KG1 (cell line): Measurements from ENCODE around the gene CERS2.
"Not testable (repeated sequence)": the region's sequence is repeated elsewhere in the genome, so short reads cannot be mapped to it uniquely, and the experiment has no call there.

Experiments
- DNase-seq: peaks from one replicate; lab custom pipeline; 2025; lab: John Stamatoyannopoulos, UW

The CERS2 gene

DNA sequence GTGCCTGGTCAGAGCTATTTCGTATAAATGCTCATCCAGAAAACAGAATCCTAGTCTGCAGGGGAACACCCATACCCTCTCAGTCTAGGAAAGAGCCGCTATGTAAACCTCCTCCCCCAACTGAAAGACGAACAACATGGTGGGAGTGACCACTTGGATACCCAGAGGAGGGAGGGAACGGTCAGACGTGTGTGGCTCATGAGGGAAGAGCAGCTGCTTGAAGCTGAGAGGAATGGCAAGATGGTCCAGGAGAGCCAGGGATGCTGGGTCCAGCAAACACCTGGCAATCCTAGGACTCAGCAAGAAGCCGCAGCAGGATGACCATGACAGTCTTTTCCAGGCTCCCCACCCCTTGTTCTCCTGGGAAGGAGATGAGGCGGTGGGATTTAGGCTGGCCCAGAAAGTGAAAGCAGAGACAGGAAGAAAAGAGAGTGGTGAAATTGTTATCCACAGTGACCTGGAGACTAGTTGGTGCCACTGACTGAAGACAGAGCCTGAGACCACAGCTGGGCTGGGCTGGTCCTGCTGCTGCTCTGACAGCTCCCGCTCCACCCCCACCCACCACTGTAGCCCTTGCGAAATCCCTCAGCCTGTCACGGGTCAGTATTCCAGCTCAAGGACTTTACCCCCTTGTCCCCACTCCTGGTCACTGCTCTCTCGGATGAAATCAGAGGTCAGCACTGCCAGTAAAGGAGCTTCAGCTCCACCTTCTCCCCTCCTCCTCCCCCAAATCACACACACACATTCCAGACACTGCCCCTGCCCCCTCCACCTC is 3.6 kb downstream of the CERS2 start:
- no peak for DNase-seq

DNA sequence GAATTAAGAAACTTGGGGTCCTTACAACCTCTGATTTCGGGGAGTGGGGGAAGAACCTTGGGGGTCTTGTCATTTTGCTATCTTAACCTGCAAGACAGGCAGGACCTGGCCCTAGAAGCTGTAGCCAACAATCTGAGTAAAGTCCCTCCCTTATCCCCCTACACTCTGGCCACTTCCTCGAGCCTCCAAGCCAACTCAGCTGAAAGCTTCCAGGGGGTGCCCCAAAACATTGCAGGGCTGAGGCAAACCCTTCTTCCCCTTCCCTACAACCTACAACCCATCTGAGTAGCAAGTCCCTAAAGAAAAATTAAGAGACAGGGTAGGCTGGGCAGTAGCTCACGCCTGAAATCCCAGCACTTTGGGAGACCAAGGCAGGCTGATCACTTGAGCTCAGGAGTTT is 5.0 kb downstream of the CERS2 start:
- no peak for DNase-seq

DNA sequence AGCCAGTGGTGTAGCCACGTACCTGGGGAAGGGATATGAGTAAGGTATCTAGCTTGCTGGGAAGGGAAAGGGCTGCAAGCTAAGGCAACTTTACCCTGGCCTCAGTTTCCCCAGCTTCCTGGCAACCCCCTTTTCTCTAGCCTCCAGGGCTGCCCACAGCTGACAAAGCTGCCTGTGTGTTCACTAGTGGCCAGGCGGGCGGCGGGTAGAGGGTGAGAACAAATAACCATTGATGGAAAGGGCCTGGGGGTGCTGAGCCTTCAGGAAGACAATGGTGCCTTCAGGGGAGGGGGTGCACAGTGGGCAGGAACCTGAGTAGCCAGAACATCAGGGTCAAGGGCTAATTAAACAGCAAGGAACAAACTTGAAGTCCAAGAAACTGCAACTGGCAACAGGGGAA is 6.1 kb downstream of the CERS2 start:
- no peak for DNase-seq

DNA sequence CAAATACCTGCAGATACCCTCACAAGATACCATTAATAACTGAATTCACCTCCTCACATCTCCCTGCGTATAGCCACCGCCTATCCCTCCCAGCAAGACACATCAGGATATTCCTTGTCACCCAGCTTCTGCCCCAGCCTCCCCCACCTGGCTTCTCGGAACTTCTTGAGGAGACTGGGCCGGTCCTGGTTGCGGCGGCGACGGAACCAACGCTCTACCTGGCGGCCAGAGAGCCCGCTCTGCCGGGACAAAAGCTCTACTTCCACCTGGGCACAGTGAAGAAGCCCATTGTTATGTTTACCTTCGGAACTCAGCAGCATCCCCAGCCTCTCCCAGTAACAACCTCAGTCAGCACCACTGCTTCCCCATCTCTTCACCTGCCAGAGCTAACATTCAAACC is 6.7 kb downstream of the CERS2 start:
- no peak for DNase-seq

DNA sequence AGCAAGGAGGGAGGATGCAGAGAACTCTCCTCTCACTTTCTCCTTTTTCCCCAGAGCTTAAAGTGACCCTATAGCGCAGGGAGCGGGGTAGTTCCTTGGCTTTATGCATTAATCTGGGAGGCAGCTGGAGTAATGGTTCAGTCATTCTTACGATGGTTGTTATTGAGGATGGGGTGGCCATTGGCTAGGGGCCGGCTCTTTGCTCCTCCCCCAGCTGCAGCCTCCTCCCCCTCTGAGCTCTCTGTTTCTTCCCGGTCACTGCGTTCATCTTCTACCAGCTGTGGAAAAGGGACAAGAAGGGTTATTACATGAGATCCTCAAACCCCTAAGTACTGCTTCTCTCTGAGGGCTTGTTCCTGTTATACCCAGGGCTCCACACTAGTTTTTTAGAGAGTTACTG is 8.6 kb downstream of the CERS2 start:
- DNase-seq = no peak

DNA sequence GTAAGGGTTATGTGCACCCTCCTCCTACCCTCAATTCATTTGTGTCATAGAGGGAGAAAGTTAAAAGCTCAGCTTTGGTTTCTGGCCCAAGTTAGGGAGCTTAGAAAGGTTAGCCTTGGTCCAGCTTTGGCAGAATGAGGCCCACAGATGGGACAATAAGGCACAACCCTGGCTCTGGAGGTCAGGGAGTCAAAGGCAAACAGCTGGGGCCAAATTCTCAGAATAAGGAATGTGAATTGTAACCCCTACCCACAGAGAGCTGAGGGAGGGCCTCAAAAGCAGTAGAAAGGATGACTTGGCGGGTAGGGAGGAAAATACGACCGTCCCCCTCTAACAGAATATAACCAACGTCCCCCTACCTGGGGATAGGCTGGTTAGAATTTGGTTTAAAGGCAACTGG is 9.0 kb downstream of the CERS2 start:
- DNase-seq = no peak

DNA sequence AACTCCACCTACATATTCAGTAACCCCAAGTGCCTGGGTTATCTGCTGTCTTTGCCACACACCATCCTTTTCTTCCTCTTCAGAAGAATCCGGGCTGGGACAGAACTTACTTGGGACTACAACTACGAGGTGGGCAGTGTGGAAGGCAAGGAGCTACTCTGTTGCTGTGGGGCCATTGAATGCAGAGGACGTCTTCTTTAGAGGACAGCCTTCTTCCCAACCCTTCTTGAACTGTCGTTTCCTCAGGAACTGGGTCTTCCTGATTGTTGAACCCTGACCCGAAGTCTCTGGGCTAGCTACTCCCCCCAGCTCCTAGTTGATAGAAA is 10.5 kb downstream of the CERS2 start:
- DNase-seq = no peak

DNA sequence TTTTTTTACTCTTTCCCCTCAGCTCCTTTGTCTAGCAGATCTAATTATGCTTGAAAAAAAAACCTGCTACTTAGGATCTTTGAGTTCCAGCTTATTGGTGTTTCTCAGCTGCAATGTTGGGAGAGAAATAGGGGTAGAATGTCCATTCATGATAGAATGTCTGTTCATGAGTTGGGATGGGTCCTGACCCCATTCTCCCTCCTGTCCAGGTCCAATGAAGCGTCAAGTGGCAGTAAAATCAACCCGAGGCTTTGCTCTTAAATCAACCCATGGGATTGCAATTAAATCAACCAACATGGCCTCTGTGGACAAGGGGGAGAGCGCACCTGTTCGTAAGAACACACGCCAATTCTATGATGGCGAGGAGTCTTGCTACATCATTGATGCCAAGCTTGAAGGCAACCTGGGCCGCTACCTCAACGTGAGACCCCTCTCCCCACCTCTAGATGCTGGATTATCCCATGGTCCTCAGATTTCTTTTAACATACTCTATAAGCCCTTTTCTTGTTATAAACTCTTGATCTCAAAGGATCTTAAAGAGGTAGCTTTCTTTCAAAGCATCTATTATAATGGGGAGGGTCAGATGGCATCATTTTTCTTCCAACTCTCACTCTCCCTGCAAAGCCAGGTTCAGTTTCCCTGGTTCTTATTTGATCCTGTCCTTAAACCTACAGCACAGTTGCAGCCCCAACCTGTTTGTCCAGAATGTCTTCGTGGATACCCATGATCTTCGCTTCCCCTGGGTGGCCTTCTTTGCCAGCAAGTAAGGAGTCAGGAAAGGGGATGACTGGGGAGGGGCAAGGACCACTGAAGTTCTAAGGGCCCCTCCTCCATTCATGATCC is 11.1 kb downstream of the CERS2 start:
- DNase-seq = no peak

DNA sequence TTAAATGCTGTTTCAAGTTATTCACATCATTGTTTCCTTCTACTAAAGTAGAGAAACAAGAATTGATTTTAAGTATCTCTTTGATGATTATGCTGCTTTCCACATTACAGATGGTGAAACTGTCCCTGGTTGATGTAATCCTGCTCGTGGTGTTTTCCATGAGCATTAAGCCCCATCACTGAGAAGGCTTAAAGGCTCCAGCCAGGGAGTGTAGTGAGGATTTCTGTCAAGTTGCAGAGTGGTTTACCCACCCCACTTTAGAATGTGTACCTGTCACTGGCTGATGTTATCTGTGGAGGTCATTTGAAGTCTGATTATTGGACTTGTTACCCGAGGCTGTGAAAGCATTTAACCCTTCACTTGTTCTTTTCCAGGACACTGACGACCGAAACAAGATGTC is 12.9 kb downstream of the CERS2 start:
- no peak for DNase-seq

DNA sequence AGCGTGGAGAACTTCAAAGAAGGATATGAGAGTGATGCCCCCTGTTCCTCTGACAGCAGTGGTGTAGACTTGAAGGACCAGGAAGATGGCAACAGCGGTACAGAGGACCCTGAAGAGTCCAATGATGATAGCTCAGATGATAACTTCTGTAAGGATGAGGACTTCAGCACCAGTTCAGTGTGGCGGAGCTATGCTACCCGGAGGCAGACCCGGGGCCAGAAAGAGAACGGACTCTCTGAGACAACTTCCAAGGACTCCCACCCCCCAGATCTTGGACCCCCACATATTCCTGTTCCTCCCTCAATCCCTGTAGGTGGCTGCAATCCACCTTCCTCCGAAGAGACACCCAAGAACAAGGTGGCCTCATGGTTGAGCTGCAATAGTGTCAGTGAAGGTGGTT is 14.0 kb downstream of the CERS2 start:
- DNase-seq = no peak

DNA sequence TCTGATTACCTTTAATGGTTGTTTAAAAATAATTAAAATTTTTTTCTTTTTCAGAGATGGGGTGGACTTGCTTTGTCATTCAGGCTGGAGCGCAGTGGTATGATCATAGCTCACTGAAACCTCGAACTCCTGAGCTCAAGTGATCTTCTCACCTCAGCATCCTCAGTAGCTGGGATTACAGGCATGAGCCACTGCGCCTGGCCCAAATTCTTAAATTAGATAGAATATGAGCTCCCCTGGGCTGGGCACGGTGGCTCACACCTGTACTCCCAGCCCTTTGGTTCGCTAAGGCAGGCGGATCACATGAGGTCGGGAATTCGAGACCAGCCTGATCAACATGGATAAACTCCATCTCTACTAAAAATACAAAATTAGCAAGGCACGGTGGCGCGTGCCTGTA is 17.0 kb downstream of the CERS2 start:
- DNase-seq = no peak

DNA sequence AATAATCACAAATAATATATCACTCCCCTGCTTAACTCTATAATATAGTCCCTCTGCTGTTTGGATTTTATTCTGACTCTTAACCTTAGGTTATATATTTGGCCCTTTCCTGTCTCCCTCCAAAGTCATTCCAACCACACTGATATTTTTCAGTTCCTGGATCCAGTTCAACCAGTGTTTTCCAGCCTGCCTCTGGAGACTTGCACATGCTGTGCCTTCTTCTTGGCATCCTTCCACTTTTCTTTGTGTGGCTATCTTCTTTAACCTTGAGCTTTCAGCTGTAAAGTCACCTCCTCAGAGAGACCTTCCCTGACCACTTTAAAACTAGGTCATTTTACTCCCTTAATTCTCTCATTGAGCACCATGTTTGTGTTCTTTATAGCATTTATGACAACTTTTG is 19.4 kb downstream of the CERS2 start:
- DNase-seq = no peak

DNA sequence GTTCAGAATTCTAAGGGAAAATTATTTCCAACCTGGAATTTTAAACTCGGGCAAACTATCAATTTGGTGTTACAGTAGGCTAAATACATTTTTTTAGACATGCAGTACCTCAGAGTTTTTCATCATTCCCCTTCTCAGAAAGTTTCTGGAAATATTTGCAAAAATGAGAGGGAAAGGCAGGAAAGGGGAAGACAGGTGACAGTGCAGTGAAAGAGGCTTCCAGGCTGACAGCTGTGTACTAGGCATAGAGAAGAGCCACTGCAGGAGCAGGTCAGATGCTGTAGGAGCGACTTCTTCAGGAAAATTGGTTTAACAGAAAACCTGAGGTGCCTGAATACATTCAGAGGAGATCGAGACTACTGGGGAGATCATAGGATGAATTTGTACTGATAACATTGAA is 19.9 kb downstream of the CERS2 start:
- no peak for DNase-seq

DNA sequence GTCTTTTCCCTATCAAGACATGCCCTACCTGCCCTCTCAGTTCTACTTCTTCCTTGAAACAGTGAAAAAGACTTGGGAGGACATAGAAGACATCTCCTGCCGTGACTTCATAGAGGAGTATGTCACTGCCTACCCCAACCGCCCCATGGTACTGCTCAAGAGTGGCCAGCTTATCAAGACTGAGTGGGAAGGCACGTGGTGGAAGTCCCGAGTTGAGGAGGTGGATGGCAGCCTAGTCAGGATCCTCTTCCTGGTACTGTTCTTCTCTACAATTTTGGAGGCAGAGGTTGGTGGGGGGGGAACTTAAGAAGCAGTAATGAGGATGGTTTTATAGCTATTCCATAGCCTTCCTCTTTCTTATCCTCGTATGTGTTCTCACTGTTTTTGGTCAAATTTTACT is 29.8 kb downstream of the CERS2 start:
- no peak for DNase-seq

DNA sequence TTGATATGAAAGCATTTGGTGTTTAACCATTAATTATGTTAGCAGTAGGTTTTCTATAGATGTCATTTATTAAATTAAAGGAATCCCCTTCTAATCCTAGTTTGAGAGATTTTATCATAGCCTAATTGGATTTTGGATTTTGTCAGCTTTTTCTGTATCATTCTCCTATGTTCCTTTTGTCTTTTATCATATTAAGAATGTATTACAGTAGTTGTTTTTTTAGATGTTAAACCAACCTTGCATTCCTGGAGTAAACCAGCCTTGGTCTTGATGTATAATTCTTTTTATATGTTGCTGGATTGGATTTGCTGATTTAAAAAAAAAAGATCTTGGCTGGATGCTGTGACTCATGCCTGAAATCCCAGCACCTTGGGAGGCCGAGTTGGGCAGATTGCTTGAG is 42.9 kb downstream of the CERS2 start:
- DNase-seq = no peak

DNA sequence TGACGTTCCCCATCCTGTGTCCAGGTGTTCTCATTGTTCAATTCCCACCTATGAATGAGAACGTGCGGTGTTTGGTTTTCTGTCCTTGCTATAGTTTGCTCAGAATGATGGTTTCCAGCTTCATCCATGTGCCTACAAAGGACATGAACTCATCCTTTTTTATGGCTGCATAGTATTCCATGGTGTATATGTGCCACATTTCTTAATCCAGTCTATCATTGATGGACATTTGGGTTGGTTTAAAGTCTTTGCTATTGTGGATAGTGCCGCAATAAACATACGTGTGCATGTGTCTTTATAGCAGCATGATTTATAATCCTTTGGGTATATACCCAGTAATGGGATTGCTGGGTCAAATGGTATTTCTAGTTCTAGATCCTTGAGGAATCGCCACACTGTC is 45.9 kb downstream of the CERS2 start:
- not testable (repeated sequence) for DNase-seq

DNA sequence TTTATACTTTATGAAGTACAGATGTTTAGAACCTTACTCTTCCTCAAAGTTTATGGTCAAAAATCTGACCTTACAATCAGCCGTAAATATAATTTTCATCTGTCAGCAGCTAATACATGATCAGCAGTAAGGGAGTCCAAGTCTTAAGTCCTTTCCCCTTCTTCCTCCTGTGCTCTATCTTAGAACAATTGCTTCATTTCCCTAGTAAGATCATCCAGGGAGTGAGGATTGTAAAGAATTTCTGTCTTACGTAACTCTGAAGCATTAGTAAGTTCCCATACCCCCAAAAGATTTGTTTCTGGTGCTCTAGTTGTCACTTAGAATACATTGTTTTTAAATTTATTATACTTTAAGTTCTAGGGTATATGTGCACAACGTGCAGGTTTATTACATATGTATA is 46.3 kb downstream of the CERS2 start:
- DNase-seq = no peak

DNA sequence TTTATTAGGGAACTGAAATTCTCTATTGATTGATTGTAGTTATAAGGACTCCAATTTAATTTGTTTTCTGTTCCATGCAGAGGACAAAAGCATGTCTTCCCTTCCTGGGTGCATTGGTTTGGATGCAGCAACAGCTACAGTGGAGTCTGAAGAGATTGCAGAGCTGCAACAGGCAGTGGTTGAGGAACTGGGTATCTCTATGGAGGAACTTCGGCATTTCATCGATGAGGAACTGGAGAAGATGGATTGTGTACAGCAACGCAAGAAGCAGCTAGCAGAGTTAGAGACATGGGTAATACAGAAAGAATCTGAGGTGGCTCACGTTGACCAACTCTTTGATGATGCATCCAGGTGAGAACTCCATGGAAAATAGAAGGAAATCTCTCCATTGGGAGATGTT is 47.0 kb downstream of the CERS2 start:
- DNase-seq = no peak

DNA sequence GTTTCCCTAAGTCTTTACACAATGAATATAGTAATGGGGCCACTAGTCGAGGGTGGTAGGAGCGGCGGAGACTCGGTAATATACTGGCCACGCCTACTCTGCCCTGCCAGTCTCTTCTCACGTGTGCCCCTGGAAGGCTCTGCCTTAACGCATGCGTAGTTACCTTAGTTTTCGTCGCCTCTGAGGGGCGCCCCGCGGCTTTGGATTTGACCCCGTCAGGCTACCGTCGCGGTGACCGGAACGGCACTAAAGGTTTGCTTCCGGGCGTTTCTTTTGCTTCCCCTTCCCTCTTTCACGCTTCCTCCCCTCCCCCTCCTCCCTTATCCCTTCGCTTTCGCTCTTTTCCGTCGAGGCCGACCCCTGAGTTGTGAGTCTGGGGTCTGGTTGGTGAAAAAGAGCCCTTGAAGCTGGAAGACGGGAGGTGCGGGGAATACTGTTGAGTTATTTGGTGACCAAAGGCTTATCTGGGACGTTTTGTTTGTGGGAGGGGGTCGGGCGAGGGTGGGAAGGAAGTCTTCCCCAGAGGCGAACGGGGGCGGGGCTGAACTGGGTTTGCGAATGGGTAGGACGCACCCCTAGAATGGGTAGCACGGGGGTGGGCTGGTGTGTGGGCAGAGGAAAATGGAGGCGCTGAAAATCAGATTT is 48.4 kb downstream of the CERS2 start, which contains the start of gene SETDB1:
Gene SETDB1, plus strand, starts transcription at position 267 of the 645 bp plus-strand sequence. CDS start 1,352 bp downstream, outside the sequence.
- peak; percentile 92 for DNase-seq

DNA sequence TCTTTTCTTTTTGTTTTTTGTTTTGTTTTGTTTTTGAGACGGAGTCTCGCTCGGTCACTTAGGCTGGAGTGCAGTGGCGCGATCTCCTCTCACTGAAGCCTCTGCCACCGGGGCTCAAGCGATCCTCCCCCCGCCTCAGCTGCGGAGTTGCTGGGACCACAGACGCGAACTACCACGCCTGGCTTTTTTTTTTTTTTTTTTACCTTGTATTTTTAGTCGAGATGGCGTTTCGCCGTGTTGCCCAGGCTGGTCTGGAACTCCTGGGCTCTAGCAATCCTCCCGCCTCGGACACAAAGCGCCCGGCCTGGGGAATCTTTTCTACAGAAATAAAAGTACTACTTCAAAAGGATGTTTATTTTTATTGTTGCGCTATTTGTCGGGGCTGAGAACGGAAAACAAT is 49.6 kb downstream of the CERS2 start:
- no peak for DNase-seq

DNA sequence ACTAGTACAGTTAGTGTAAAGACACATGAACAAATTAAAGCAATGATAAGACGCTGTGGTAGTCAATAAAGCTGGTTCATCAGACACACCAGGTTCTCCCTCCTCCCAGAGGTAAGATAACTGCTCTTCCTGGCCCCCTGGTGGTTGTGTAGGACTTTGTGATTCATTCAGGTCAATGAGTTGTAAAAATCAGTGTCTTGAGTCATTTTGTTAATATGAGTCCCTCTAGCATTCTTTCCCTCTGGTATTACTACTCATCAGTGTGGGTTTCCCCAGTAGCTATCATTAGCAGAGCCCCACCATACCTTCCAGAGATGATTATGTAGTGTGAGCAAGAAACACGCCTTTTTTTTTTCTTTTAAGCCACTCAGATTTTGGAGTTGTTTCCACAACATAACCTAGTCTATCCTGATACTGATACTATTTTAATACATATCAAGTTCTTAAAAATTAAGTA is 52.1 kb downstream of the CERS2 start:
- peak; percentile 44 for DNase-seq

DNA sequence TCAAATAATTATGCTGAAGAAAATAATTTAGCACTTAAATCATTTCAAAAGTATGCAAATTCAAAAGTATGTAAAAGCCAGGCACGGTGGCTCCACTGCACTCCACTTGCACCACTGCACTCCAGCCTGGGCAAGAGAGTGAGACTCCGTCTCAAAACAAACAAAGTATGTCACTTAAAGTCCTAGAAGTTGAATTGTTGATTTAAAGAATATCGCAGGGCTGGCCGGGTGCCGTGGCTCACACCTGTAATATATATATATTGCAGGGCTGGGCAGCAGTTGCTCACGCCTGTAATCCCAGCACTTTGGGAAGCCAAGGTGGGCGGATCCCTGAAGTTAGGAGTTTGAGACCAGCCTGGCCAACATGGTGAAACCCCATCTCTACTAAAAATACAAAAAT is 57.2 kb downstream of the CERS2 start:
- DNase-seq = no peak
